SK-N-SH (cell line): Measurements from ENCODE around the gene ERLEC1. TPM values are rescaled to one million over a fixed set of nuclear protein-coding genes. Genes with fewer than 3 reads are reported as not detected.

ENCODE experiments used
- polyA plus RNA-seq, 3 experiments: library from polyadenylated mRNA; depleted of rRNA; stranded (reverse); fragments of >200 nt; gene quantifications; 2 replicates each; pipeline ENCODE4 v1.2.3, GENCODE V29; 2012
- small RNA-seq, 7 experiments: library from RNA; depleted of rRNA; stranded (forward); fragments of <200 nt; gene quantifications; one replicate each; pipeline ENCODE3, GENCODE V24; 2012

ERLEC1 gene
- polyA plus RNA-seq, 1 of the 3 experiments (the other 2 are of a cell fraction) = 61.7 TPM

Small RNA genes within 50 kb of the gene (small RNA-seq; reads per million reads assigned to genes)
- gene MIR3682 = 0 to 1.1 (median 0) reads per million in 7 experiments

Other genes starting within 250 kb of the ERLEC1 start
- gene CHAC2, start 19.2 kb upstream of the ERLEC1 start, polyA plus RNA-seq (2012; rRNA removed) = 2.1 and 2.9 TPM in 2 replicates
- gene ASB3, start 91 bp upstream of the ERLEC1 start, polyA plus RNA-seq (2012; rRNA removed) = 16.2 and 23.3 TPM in 2 replicates
- gene GPR75, start 72.9 kb downstream of the ERLEC1 start, polyA plus RNA-seq (2012; rRNA removed) = 1.8 and 2.4 TPM in 2 replicates
- 12.8 and 16.2 TPM in 2 replicates for gene PSME4, start 183.9 kb downstream of the ERLEC1 start, polyA plus RNA-seq (2012; rRNA removed)